Skin of body (tissue), 2 donors: ENCODE results near the gene SLC25A1. TPM values are rescaled to one million over a fixed set of nuclear protein-coding genes. Genes with fewer than 3 reads are reported as not detected.

Experiments used
- DNase-seq: peaks from one replicate; lab custom pipeline; 2025; lab: John Stamatoyannopoulos, UW
- total RNA-seq: library from RNA; depleted of rRNA; stranded (reverse); fragments of >200 nt; gene quantifications from one replicate; pipeline ENCODE4 v1.2.3, GENCODE V29; 2014

Gene SLC25A1
- 36.7 TPM for total RNA-seq

DNA sequence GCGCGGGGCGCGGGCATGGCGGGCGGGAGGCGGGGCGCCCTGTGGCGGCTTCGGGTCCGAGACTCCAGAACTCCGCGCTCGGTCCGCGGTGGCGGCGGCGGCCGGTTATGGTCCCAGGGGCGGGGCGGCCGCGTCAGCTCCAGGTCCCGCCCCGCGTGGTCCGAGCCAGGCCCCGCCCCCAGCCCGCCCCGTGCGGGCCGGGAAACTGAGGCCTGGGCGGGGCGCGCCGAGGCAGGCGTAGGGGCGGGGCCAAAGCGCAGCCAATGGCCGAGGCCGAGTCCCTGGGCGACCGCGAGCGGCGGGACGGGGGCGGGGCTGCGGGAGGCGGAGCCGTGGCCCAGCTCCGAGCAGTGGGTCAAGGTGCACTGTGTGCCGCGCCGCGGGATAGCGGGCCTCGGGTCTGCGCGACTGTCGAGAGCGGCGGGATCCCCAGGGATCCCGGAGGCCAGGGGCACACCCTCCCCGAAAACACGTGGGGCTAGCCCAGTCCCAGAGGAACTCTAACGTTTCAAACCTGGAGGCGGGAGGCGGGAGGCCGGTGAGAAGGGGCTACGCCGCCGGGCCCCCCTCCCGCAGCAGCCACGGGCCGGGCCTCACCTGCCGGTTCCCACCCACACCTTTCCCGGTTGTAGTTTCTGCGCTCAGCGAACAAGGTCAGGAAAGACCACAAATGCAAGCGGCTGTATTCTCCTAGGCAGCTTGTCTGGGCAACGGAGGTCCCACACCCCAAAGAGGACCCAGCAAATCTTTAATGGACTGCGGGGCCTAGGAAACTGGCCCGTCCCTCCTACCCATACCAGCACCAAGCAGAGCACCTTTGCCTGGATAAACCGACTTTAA is at the start of gene SLC25A1:
Gene SLC25A1 (minus strand): TSS at position 80 of the 840 bp plus-strand sequence. CDS start 63 bp downstream, at position 17.
- peak; percentile 71 for DNase-seq

DNA sequence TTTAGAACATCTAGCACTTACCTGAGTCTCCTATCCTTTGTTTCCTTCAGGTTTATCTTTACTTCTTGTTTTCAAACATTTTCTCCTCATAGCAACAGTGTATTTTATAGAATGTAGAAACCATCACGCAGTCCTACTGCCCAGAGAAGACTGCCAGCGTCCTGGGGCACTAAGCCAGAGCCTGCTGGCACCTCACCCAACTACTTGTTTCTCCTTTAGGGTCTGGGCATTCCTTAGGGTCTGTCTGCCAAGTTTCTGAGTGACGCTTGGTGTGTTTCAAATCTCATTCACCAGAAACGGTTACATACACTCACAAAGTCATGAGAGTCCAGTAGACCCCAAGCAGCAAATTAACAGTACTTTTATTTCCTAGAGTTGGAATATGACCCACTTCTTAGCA is 49.6 kb upstream of the SLC25A1 start:
- no peak for DNase-seq

DNA sequence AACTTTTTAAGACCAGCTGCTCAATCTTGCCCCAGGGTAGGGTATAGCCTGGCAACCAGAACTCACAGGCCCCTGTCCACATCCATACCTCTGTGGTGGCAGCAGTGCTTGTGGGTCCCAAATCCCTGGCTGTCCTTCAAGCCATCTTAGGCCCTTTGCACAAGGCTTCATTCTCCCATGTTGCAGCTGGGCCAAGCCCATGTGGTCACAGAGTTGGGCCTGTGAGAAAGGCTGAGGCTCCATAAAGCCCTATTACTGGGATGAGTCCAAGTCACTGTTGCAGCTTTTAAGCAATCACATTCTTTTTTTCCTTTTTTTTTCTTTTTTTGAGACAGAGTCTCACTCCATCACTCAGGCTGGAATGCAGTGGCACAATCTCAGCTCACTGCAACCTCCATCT is 47.9 kb upstream of the SLC25A1 start:
- DNase-seq, result no peak

DNA sequence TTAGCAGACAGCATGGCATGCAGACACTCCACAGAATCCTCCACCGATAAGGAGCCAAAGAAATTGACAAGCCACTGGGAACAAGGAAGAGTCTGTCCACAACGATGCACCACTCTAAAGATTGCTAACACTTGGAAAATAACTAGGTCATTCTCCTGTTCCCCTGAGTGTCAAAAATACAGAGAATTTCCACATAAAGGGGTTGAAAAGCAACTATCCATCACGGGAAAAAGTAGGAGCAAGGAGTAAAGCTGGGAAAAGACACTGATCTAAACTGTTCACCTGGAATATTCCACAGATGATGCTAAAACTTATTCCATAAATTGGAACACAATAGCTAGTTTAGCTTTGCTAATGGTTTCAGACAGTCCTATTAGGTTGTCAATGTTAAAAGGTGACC is 47.0 kb upstream of the SLC25A1 start:
- DNase-seq, result no peak

DNA sequence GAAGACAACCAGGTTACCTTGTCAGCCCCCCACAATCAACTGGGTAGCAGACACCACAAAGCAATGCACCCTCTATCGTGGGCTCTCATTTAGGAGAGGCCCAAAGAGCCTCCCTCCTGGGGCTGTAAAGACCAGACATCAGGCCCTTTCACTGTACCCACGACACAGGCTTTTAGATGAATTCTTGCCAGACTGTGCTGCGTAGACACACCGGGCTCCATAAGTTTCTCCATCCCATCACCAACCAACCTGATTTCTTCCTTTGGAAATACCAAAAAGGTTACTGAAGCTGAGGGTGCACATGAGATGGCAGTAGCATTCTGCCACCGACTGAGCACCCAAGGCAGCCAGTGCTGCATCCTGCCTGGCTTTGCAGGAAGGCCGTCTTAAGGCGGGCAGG is 46.4 kb upstream of the SLC25A1 start:
- DNase-seq, result no peak

DNA sequence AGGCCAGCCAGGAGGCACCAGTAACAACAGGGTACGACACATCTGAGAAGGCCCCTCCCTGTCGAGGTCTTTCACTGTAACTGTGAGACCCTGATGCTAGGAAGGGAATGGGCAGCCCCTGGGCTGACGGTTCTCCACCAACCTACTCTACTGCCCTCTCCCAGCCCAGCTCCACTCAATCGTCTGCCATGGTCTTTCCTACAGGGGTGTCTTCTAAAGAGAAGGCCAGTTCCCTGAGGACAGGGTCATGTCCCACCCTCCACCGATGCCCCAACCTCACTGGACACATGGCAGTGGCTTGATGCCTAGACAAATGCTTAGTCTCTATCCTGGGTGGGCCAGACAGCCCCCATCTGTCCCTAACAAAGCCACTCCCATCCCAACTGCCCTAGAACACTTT is 46.0 kb upstream of the SLC25A1 start:
- no peak for DNase-seq

DNA sequence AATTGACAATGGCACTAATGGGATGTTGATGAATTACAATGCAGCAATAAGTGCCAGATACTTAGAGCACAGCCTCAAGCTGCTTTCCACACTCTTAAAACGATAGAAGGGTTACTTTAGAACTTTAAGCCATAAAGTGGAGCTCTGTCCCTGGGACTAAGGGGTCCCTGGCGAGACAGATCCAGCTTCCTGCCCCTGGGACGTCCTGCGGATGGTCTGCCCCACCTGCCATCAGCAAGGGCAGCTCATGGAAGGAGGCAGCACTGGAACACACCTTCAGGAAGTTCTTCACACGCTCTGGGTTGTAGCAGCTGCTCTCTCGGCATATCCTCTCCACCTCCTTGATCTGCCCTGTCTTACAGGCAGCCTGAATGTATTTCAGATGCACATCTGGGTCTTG is 45.1 kb upstream of the SLC25A1 start:
- no peak for DNase-seq

DNA sequence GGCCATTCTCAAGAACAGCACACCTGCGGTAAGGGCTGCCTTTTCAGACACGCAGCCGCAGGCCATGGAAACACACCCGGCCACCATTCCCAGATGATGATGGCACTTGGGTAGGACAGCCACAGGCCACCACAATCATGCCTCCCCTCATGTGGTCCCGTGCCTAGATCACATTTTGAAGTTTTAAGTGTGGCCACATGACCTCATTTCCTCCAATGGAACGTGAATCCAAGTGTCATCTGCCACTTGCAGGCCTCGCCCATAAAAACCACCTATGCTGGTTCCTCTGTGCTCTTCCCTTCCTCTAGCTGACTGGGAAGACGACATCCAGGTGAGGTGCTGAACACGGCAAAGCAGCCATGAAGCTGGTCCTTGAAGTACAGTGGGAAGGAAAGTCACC is 44.6 kb upstream of the SLC25A1 start:
- DNase-seq, result no peak

DNA sequence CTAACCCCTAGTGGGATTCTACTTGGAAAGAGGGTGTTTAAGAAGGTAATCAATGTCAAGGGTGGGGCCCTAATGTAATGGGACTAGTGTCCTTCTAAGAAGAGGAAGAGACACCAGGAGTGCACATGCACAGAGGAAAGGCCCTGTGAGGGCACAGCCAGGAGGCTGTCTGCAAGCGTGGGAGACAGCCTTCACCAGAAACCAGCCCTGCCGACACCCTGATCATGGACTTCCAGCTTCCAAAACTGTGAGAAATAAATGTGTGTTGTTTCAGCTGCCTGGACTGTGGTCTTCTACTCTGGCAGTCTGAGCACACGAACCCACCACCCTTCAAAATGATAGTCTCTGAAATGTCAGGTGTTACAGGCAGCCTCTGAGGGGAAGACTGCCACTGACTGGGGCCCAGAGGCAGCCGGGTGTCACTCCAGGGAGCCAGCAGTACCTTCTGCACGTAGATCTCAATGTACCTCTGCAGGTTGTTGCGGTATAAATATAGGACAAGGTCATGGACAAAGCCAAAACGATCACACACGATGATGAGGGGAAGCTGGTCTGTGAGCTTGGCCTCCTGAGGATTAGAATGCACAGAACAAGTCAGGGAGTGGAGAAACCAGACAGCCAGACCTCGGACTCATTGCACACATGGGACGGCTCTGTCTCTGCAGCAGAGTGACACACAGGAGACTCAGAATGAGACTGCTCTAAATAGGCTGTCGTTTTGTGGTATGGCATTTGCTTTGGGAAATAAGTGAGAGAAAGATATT is 43.9 kb upstream of the SLC25A1 start:
- DNase-seq, result no peak

DNA sequence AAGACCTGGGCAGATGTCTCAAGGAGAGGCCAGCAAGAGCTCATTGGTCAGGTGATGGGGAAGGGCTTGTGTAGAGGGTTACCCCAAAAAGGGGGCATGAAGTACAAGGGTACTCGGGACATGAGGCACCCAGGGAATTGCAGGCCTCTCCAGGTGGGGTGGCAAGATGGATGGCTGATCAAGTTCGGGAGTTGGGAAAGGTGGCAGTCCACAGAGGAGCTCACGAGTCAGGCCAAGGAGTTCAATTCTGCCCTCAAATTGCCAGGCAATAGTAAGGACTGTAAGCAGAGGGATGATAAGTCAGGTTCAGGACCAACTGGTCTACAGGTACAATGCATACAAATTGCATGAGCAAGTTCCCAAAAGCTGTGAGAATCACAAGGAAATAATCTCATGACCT is 42.3 kb upstream of the SLC25A1 start:
- DNase-seq, result no peak

DNA sequence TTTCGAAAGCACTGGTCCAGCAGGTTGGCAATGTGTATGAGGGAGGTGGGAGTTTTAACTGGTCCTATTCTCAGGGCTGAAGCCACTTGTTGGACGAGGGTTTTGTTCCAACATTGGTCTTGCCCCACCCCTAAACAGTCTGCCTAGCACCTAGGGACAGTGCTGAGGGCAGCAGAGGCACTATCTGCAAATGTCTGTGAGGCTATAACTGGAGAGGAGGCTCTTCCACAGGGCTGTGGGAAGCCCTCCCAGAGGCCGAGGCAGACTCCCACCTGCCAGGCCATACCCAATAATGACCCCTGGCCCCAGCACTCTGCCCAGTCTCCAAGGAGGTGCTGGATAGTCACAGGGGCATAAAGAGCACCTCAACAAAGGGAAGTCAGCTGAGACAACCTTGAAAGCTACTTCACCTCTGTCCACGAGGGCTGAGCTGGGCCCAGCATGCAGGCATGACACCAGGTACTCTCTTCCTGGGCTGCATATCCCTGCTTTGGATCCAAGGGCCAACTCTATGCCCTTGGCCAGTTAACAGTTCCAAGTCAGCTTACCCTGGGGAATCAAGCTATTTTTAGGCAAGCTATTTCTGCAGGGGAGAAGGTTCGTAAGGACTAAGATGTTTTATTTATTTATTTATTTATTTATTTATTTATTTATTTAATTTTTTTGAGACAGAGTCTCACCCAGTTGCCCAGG is 40.2 kb upstream of the SLC25A1 start:
- no peak for DNase-seq

DNA sequence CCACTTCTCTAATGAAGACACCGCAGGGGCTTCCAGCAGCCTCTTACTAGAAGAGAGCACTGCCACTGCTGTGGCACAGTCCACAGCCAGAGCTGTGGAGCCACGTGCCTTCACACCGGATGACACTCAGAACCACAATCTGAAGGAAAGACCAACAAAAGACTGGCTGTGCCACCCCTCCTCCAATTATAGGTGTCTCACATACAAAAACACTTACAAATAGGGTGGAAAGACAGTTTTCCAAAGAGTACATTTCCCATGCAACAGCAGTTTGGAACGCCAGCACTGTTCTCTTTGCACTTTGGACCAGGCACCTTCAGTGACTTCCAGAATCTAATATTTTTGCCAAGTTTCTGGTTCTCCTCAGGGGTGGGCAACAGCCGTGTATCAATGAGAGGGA is 38.0 kb upstream of the SLC25A1 start:
- DNase-seq, result no peak

DNA sequence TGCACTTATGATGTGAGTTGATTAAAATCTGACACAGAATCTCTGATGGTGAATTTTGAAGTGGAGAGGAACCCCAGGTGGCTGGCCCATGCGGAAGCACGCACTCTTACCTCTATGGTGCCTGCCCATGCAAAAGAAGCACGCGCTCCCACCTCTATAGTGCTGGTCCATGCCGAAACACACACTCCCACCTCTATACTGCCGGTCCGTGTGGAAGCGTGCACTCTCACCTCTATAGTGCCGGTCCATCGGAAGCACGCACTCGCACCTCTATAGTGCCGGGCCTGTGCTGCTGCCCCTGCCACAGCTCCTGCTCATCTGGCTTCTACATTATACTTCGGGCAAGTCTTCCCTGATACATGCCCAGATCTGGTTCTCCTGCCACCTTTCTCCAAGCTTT is 36.8 kb upstream of the SLC25A1 start:
- DNase-seq, result no peak

DNA sequence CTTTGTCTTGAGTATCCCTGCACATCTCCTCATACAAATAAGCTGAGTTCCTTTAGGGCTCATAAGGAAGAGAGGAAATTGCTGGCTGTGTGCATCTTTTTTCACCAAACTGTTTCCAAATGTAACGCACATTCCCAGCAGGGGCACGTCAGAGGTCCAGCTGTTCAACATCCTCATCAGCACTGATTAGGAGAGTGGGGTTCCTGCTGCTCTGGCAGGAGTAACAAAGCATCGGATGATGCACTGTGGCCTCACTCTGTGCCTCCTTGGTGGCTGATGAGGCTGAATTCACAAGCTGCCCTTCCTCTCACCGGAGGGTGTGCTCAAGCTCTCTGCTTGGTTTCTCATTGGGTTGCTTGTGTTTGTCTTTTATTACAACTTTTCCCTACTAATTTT is 35.5 kb upstream of the SLC25A1 start:
- DNase-seq, result peak; percentile 32

DNA sequence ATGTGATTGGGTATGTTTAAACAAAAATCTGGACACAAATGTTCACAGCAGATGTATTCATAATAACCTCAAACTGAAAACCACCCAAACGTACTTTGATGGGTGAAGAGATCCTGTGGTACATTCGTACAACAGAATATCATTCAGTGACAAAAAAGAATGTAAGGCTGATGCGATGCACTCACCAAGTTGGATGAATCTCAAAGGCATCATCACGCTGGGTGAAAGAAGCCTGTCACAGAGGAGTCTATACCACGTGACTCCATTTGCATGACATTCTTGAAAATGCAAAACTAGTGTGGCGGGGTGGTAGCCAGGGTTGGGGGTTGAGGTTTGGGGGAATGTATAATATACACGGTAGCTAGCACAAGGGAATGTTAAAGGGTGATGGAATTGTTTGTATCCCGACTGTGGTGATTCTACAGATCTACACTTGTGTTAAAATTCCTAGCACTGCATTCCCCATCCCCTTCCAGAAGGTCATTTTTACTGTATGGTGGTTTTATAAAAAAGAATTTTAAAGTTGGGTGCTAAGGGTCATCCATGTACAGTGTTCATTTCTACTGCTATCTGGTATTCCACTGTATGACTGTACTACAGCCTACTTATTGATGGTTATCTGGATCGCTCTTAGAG is 35.0 kb upstream of the SLC25A1 start:
- DNase-seq, result peak; percentile 5

DNA sequence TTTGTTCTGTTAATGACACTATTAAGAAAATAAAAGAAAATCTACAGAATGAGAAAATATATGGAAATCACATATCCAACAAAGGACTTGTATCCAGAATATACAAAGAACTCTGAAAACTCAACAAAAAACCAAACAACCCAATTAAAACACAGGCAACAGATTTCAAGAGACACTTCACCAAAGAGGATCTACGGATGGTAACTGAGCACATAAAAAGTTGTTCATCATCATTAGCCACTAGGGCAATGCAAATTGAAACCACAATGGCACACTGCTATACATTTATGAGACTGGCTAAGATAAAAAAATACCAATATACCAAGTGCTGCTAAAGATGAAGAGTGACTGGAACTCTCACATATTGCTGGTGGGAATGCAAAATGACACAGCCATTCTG is 34.5 kb upstream of the SLC25A1 start:
- no peak for DNase-seq

DNA sequence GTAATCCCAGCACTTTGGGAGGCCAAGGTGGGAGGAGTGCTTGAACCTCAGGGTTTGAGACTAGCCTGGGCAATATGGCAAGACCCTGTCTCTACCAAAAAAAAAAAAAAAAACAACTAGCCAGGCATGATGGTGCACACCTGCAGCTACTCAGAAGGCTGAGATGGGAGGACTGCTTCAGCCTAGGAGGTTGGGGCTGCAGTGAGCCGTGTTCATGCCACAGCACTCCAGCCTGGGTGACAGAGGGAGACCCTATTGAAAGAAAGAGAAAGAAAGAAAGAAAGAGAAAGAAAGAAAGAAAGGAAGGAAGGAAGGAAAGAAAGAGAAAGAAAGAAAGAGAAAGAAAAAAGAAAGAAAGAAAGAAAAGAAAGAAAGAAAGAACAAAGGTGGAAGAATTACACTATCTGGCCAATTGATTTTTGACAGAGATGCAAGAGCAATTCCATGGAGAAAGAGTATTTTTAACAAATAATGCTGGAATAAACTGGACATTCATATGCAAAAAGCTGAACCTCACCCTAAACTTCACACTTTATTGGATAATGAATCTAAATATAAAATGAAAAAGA is 33.9 kb upstream of the SLC25A1 start:
- DNase-seq, result no peak

DNA sequence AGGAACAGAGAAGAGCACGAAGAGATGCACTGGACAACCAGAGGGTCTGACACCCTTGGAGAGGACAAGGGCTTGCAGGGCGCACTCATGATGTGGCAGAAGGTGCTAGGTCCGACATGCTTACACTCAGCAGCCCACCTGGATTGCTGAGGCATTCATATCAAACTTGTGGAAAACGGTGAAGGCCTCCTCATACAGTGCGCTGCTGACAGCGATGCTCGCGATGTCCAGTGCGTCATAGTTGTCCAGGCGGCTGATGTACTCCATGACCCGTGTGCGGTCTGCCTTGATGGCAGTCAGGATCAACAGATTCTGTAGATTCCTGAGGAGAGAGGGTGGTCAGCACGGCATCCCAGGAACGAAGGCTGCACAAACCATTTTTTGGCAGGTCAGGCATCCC is 31.7 kb upstream of the SLC25A1 start:
- DNase-seq, result no peak

DNA sequence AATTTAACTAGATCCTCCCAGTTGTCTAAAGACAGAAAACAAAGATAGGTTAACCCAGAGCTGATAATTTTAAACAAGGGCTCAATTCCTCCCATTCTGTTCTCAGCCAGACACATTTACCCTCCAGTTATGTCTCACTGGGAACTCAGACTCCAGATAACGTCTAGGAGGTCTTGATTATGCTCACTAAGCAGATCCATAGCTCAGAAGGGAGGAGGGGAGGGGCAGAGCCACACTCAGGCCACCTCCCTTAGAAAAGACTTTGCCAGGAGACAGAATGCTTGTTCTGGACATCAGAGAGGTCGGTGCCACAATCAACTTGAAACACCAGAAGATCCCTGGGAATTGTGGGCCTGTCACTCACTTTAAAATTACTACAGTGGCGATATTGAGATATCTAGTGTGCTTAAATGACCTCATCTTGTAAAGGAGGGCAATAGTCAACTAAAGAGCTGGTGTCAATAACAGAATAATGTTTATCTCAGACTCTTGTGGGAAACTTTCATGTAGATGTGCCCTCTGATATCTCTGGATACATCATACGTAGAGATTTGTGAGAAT is 29.8 kb upstream of the SLC25A1 start:
- DNase-seq, result no peak

DNA sequence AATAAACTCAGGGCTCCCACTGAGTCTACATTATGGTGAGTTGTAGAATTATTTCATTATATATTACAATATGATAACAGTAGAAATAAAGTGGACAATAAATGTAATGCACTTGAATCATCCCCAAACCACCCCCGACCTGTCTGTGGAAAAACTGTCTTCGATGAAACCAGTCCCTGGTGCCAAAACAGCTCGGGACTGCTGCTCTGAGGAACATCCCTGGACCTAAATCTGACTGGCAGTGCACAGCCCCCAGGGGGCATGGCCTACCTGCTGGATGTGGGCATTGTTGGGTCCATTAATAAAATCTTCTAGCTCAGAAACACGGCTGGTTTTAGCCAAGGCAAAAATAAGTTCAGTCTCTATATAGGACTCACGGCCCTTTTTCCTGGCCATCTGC is 29.3 kb upstream of the SLC25A1 start:
- no peak for DNase-seq

DNA sequence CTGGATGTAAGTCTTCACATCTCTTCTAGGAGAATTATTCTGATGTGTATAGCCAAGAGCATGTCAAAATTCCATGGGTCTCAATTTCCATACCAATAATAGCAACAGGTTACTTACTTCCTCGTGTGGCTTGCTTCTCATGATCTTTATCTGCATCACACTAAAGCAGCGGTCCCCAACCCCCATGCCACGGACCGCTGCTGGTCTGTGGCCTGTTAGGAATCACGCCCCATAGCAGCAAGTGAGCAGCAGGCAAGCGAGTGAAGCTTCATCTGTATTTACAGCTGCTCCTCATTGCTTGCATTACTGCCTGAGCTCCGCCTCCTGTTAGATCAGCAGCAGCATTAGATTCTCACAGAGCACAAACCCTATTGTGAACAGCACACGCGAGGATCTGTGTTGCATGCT is 28.9 kb upstream of the SLC25A1 start:
- DNase-seq, result no peak
